Activated naive CD8-positive, alpha-beta T cell (primary cell): ENCODE measurements around the gene ENTPD3.
A peak's percentile ranks its signal among the peaks of the same experiment; 100 is the strongest.

Experiments used
- H3K27ac Mint-ChIP-seq: one replicate; pipeline ENCODE4 v1.8.0; 2021; ENCODE audit warnings: mixed read lengths
- H3K27me3 Mint-ChIP-seq: one replicate; pipeline ENCODE4 v1.8.0; 2021; ENCODE audit warnings: mixed read lengths
- H3K36me3 Mint-ChIP-seq: one replicate; pipeline ENCODE4 v1.8.0; 2021; ENCODE audit warnings: mixed read lengths
- H3K4me1 Mint-ChIP-seq: one replicate; pipeline ENCODE4 v1.8.0; 2021; ENCODE audit warnings: low read depth, mixed read lengths
- H3K4me3 Mint-ChIP-seq: one replicate; pipeline ENCODE4 v1.8.0; 2021; ENCODE audit warnings: mild to moderate bottlenecking, mixed read lengths
- H3K9me3 Mint-ChIP-seq: one replicate; pipeline ENCODE4 v1.8.0; 2021; ENCODE audit warnings: low read depth, mixed read lengths

The ENTPD3 gene

GRCh38 chr3:40463579-40463978, 76.6 kb downstream of the ENTPD3 start:
- Mint-ChIP-seq H3K9me3 (no peaks in the 10 kb centered on the region), H3K36me3 (peaks cover 21% of the 10 kb centered on the region), H3K27ac (peak overlapping the region; percentile 10), H3K4me1 (peaks cover 48% of the 10 kb centered on the region), H3K27me3 (no peaks in the 10 kb centered on the region), H3K4me3 (peak overlapping the region; percentile 27)

- H3K4me3 Mint-ChIP-seq: peak overlapping the region; percentile 33
- no peaks in the 10 kb centered on the region for H3K9me3 Mint-ChIP-seq
- H3K27ac Mint-ChIP-seq: peak overlapping the region; percentile 83
- H3K4me1 Mint-ChIP-seq: peaks cover 40% of the 10 kb centered on the region
- H3K27me3 Mint-ChIP-seq: no peaks in the 10 kb centered on the region
- peaks cover 18% of the 10 kb centered on the region for H3K36me3 Mint-ChIP-seq
These were observed 77.5 kb downstream of the ENTPD3 start for GRCh38 chr3:40464339-40465110.

- Mint-ChIP-seq H3K27me3 (no peaks in the 10 kb centered on the region), H3K27ac (no peak overlapping the region), H3K4me3 (no peak overlapping the region), H3K9me3 (no peaks in the 10 kb centered on the region), H3K36me3 (peaks cover 18% of the 10 kb centered on the region), H3K4me1 (peaks cover 38% of the 10 kb centered on the region)
These were observed 78.1 kb downstream of the ENTPD3 start for GRCh38 chr3:40465111-40465407.

- no peaks in the 10 kb centered on the region for H3K9me3 Mint-ChIP-seq
- no peaks in the 10 kb centered on the region for H3K27me3 Mint-ChIP-seq
- H3K27ac Mint-ChIP-seq: no peak overlapping the region
- no peak overlapping the region for H3K4me3 Mint-ChIP-seq
- H3K36me3 Mint-ChIP-seq: peaks cover 18% of the 10 kb centered on the region
- peaks cover 34% of the 10 kb centered on the region for H3K4me1 Mint-ChIP-seq
These were observed 78.5 kb downstream of the ENTPD3 start for GRCh38 chr3:40465456-40465855.

- no peak overlapping the region for H3K4me3 Mint-ChIP-seq
- H3K36me3 Mint-ChIP-seq: peaks cover 10% of the 10 kb centered on the region
- H3K27ac Mint-ChIP-seq: no peak overlapping the region
- H3K27me3 Mint-ChIP-seq: no peaks in the 10 kb centered on the region
- H3K9me3 Mint-ChIP-seq: no peaks in the 10 kb centered on the region
- peaks cover 20% of the 10 kb centered on the region for H3K4me1 Mint-ChIP-seq
These were observed 81.0 kb downstream of the ENTPD3 start for GRCh38 chr3:40468018-40468417.

GRCh38 chr3:40470701-40471100, 83.7 kb downstream of the ENTPD3 start:
- Mint-ChIP-seq H3K27me3 (no peaks in the 10 kb centered on the region), H3K4me3 (no peak overlapping the region), H3K9me3 (no peaks in the 10 kb centered on the region), H3K4me1 (no peaks in the 10 kb centered on the region), H3K36me3 (peaks cover 2% of the 10 kb centered on the region), H3K27ac (no peak overlapping the region)

GRCh38 chr3:40476478-40477470, 89.8 kb downstream of the ENTPD3 start, which contains the start of gene ZNF619:
TSS of gene ZNF619 (plus strand) at chr3:40477122. CDS start at chr3:40477980, 858 bp downstream.
- no peaks in the 10 kb centered on the region for H3K27me3 Mint-ChIP-seq
- peak within 1 kb of the TSS; percentile 90 for H3K4me3 Mint-ChIP-seq
- H3K9me3 Mint-ChIP-seq: no peaks in the 10 kb centered on the region
- peak within 1 kb of the TSS; percentile 90 for H3K27ac Mint-ChIP-seq
- peaks cover 12% of the 10 kb centered on the region for H3K36me3 Mint-ChIP-seq
- H3K4me1 Mint-ChIP-seq: peaks cover 21% of the 10 kb centered on the region

GRCh38 chr3:40477666-40478065, 90.7 kb downstream of the ENTPD3 start:
- Mint-ChIP-seq H3K27ac (peak overlapping the region; percentile 90), H3K27me3 (no peaks in the 10 kb centered on the region), H3K9me3 (no peaks in the 10 kb centered on the region), H3K36me3 (peaks cover 17% of the 10 kb centered on the region), H3K4me3 (peak overlapping the region; percentile 90), H3K4me1 (peaks cover 28% of the 10 kb centered on the region)
